ENCODE data around the gene NLRP8. TPM values are rescaled to one million over a fixed set of nuclear protein-coding genes. Genes with fewer than 3 reads are reported as not detected.

Gene NLRP8
- total and polyA plus RNA-seq, 9 of the 15 experiments (the other 6 are each of a cell fraction or from before 2014, with no cell fraction given) = not detected

DNA sequence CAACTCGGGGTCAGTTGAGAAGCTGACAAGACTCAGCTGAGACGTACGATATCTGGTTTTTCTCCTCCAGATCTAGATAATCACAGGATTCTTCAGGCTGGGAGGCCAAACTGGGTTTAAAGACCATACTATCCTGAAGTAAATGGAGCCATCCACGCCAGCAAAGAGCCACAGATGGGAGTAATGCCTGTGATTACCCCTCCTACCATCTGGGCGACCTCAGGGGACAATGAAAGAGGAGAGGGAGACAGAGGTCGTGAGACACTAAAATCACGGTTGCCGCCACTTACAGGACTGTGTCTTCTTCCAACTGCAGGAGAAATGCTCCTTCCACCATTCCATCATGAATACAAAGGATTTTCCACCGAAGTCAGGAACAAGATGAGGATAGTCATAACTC is 12.4 kb upstream of the NLRP8 start (continued):
- TF ChIP-seq, protein P1, sequence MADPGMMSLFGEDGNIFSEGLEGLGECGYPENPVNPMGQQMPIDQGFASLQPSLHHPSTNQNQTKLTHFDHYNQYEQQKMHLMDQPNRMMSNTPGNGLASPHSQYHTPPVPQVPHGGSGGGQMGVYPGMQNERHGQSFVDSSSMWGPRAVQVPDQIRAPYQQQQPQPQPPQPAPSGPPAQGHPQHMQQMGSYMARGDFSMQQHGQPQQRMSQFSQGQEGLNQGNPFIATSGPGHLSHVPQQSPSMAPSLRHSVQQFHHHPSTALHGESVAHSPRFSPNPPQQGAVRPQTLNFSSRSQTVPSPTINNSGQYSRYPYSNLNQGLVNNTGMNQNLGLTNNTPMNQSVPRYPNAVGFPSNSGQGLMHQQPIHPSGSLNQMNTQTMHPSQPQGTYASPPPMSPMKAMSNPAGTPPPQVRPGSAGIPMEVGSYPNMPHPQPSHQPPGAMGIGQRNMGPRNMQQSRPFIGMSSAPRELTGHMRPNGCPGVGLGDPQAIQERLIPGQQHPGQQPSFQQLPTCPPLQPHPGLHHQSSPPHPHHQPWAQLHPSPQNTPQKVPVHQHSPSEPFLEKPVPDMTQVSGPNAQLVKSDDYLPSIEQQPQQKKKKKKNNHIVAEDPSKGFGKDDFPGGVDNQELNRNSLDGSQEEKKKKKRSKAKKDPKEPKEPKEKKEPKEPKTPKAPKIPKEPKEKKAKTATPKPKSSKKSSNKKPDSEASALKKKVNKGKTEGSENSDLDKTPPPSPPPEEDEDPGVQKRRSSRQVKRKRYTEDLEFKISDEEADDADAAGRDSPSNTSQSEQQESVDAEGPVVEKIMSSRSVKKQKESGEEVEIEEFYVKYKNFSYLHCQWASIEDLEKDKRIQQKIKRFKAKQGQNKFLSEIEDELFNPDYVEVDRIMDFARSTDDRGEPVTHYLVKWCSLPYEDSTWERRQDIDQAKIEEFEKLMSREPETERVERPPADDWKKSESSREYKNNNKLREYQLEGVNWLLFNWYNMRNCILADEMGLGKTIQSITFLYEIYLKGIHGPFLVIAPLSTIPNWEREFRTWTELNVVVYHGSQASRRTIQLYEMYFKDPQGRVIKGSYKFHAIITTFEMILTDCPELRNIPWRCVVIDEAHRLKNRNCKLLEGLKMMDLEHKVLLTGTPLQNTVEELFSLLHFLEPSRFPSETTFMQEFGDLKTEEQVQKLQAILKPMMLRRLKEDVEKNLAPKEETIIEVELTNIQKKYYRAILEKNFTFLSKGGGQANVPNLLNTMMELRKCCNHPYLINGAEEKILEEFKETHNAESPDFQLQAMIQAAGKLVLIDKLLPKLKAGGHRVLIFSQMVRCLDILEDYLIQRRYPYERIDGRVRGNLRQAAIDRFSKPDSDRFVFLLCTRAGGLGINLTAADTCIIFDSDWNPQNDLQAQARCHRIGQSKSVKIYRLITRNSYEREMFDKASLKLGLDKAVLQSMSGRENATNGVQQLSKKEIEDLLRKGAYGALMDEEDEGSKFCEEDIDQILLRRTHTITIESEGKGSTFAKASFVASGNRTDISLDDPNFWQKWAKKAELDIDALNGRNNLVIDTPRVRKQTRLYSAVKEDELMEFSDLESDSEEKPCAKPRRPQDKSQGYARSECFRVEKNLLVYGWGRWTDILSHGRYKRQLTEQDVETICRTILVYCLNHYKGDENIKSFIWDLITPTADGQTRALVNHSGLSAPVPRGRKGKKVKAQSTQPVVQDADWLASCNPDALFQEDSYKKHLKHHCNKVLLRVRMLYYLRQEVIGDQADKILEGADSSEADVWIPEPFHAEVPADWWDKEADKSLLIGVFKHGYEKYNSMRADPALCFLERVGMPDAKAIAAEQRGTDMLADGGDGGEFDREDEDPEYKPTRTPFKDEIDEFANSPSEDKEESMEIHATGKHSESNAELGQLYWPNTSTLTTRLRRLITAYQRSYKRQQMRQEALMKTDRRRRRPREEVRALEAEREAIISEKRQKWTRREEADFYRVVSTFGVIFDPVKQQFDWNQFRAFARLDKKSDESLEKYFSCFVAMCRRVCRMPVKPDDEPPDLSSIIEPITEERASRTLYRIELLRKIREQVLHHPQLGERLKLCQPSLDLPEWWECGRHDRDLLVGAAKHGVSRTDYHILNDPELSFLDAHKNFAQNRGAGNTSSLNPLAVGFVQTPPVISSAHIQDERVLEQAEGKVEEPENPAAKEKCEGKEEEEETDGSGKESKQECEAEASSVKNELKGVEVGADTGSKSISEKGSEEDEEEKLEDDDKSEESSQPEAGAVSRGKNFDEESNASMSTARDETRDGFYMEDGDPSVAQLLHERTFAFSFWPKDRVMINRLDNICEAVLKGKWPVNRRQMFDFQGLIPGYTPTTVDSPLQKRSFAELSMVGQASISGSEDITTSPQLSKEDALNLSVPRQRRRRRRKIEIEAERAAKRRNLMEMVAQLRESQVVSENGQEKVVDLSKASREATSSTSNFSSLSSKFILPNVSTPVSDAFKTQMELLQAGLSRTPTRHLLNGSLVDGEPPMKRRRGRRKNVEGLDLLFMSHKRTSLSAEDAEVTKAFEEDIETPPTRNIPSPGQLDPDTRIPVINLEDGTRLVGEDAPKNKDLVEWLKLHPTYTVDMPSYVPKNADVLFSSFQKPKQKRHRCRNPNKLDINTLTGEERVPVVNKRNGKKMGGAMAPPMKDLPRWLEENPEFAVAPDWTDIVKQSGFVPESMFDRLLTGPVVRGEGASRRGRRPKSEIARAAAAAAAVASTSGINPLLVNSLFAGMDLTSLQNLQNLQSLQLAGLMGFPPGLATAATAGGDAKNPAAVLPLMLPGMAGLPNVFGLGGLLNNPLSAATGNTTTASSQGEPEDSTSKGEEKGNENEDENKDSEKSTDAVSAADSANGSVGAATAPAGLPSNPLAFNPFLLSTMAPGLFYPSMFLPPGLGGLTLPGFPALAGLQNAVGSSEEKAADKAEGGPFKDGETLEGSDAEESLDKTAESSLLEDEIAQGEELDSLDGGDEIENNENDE (IDR thresholded peaks at IDR 0.05; ENCODE audit: low read depth, low read length) = no peak
- TF ChIP-seq DACH1 (IDR thresholded peaks at IDR 0.05; ENCODE audit: partially characterized antibody) (no peak), GABPB2 (CRISPR knock-in tag; conservative IDR thresholded peaks at IDR 0.05) (no peak), ZNF239 (CRISPR knock-in tag; IDR thresholded peaks at IDR 0.05) (no peak), SAFB2 (IDR thresholded peaks at IDR 0.05; ENCODE audit: borderline replicate concordance, low read depth, low read length, severe bottlenecking) (no peak), GTF2E2 (tag; IDR thresholded peaks at IDR 0.05) (no peak), NCOR1 (IDR thresholded peaks at IDR 0.05) (no peak)
- TF ChIP-seq, protein P2, sequence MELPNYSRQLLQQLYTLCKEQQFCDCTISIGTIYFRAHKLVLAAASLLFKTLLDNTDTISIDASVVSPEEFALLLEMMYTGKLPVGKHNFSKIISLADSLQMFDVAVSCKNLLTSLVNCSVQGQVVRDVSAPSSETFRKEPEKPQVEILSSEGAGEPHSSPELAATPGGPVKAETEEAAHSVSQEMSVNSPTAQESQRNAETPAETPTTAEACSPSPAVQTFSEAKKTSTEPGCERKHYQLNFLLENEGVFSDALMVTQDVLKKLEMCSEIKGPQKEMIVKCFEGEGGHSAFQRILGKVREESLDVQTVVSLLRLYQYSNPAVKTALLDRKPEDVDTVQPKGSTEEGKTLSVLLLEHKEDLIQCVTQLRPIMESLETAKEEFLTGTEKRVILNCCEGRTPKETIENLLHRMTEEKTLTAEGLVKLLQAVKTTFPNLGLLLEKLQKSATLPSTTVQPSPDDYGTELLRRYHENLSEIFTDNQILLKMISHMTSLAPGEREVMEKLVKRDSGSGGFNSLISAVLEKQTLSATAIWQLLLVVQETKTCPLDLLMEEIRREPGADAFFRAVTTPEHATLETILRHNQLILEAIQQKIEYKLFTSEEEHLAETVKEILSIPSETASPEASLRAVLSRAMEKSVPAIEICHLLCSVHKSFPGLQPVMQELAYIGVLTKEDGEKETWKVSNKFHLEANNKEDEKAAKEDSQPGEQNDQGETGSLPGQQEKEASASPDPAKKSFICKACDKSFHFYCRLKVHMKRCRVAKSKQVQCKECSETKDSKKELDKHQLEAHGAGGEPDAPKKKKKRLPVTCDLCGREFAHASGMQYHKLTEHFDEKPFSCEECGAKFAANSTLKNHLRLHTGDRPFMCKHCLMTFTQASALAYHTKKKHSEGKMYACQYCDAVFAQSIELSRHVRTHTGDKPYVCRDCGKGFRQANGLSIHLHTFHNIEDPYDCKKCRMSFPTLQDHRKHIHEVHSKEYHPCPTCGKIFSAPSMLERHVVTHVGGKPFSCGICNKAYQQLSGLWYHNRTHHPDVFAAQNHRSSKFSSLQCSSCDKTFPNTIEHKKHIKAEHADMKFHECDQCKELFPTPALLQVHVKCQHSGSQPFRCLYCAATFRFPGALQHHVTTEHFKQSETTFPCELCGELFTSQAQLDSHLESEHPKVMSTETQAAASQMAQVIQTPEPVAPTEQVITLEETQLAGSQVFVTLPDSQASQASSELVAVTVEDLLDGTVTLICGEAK (IDR thresholded peaks at IDR 0.05) = no peak
- TF ChIP-seq, protein P2 (CRISPR knock-in tag; IDR thresholded peaks at IDR 0.05) = no peak

All from K562 (cell line).